ENCODE results near the gene KRTAP10-1. TPM values are rescaled to one million over a fixed set of nuclear protein-coding genes. Genes with fewer than 3 reads are reported as not detected.
"Not testable (repeated sequence)": the region's sequence is repeated elsewhere in the genome, so short reads cannot be mapped to it uniquely, and the experiment has no call there.

Gene KRTAP10-1
- total and polyA plus RNA-seq, 2 experiments from 2014 or later, result not detected

DNA sequence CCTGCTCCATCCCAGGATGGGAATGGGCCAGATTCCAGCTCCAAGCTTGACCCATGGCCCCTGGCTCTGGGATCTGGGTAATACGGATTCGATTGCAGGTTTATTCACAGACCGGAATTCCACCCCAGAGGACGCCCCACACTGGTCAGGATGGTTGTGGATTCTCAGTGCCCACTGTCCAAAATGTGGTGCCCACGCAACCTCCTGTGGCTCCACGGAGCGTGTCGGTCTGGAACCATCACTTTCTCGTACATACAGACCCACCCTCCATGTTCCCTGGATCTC, 31.6 kb downstream of the KRTAP10-1 start:
- Histone ChIP-seq H3K4me3 (no peak overlapping the region), H3K36me3 (peaks cover 4% of the 10 kb centered on the region), H3K27me3 (no peaks in the 10 kb centered on the region), H3K9me3 (ENCODE audit: low read depth) (no peaks in the 10 kb centered on the region), H3K27ac (no peak overlapping the region), H3K4me1 (ENCODE audit: low read depth) (peaks cover 9% of the 10 kb centered on the region)
- TF ChIP-seq, protein P1, sequence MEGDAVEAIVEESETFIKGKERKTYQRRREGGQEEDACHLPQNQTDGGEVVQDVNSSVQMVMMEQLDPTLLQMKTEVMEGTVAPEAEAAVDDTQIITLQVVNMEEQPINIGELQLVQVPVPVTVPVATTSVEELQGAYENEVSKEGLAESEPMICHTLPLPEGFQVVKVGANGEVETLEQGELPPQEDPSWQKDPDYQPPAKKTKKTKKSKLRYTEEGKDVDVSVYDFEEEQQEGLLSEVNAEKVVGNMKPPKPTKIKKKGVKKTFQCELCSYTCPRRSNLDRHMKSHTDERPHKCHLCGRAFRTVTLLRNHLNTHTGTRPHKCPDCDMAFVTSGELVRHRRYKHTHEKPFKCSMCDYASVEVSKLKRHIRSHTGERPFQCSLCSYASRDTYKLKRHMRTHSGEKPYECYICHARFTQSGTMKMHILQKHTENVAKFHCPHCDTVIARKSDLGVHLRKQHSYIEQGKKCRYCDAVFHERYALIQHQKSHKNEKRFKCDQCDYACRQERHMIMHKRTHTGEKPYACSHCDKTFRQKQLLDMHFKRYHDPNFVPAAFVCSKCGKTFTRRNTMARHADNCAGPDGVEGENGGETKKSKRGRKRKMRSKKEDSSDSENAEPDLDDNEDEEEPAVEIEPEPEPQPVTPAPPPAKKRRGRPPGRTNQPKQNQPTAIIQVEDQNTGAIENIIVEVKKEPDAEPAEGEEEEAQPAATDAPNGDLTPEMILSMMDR (IDR thresholded peaks at IDR 0.05; ENCODE audit: low read depth, low read length), result no peak
- no peak for DNase-seq (ENCODE audit: low read depth in 1 of 2, low spot score in 1 of 2)

DNA sequence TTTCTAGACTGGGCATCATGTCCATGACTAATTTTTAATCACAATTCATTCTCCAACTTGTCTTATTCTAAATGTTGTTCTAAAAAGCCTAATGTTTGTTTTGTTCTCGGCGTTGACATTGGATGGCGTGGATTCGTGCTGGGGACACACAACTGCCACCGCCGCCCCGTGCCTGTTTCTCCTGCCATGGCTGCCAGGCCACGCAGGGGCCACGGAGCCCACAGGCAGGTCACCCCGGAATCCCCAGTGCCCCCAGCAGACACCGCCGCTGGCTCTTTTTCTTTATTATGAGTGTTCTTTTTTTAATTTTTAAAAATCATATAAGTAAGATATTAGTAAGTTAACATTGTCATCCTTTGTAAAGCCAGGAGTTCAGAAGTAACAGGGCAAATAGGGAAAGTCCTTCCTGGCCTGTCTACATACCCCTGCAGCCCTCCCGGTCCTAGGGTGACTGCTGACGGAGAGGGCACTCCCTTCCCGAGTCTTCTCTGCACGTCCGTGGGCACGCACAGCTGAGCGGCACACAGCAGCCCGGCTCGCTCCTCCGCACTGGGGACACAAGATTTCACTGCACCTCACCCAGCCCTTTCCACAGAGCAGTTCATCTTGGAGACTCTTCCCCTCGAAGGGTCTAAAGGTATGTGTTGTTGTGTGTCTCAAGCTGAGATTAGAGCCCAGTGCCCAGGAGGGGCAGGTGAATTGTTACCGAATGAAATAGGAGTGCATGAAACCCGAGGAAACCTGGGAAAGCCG, 32.1 kb downstream of the KRTAP10-1 start:
- DNase-seq (ENCODE audit: low read depth in 1 of 2, low spot score in 1 of 2), result no peak
- peaks cover 9% of the 10 kb centered on the region for H3K4me1 ChIP-seq (ENCODE audit: low read depth)
- H3K27me3 ChIP-seq, result no peaks in the 10 kb centered on the region
- peaks cover 4% of the 10 kb centered on the region for H3K36me3 ChIP-seq
- TF ChIP-seq, protein P1 (IDR thresholded peaks at IDR 0.05; ENCODE audit: low read depth, low read length), result no peak
- H3K4me3 ChIP-seq, result no peak overlapping the region
- no peaks in the 10 kb centered on the region for H3K9me3 ChIP-seq (ENCODE audit: low read depth)
- no peak overlapping the region for H3K27ac ChIP-seq

DNA sequence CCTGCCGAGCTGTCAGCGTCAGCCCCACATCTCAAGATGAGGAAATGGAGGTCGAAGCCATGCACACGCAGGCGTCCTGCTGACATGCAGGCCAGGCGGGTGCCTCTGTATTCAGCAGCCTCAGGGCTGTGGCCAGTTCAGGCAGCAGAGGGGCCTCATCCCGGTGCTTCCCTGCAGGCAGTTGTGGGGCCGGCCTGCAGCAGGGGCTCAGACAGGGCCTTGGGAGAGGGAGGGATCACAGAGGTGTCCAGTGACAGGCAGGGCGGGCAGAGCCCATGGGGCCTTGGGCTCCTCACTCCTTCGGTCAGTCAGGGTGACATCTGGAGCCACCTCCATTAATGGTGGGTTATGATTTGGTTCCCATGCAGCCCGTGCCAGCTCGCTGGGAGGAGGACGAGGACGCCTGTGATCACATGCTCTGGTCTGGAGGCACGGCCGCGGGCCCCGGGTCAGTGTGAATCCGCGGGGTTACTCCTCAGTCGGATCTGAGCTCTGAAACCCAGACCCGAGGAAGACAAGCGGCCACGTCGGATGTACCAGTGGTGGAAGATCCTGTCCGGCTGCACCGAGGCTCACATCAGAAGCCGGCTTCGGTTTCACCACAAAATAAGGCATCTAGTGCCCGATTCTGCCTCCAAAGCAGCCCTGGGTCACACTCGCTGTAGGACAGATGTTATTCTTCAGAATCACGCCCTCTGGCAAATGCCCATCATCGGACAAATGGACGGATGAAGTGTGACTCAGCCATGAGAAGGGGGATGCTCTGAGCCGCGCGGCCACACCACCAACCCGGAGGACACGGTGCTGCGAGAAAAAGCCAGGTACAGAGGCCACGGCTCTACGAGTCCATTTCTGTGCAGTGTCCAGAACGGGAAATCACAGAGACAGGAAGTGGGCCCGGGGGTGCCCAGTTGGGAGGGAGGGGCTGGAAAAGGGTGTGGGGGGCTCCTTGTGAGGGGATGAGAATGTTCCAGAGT, 33.4 kb downstream of the KRTAP10-1 start:
- peak in 1 of 2 donors; percentile 42 for DNase-seq (ENCODE audit: low read depth in 1 of 2, low spot score in 1 of 2)
- Histone ChIP-seq H3K4me1 (ENCODE audit: low read depth) (peaks cover 9% of the 10 kb centered on the region), H3K27me3 (no peaks in the 10 kb centered on the region), H3K9me3 (ENCODE audit: low read depth) (no peaks in the 10 kb centered on the region), H3K27ac (no peak overlapping the region), H3K4me3 (no peak overlapping the region), H3K36me3 (peaks cover 4% of the 10 kb centered on the region)
- TF ChIP-seq, protein P1 (IDR thresholded peaks at IDR 0.05; ENCODE audit: low read depth, low read length), result no peak

DNA sequence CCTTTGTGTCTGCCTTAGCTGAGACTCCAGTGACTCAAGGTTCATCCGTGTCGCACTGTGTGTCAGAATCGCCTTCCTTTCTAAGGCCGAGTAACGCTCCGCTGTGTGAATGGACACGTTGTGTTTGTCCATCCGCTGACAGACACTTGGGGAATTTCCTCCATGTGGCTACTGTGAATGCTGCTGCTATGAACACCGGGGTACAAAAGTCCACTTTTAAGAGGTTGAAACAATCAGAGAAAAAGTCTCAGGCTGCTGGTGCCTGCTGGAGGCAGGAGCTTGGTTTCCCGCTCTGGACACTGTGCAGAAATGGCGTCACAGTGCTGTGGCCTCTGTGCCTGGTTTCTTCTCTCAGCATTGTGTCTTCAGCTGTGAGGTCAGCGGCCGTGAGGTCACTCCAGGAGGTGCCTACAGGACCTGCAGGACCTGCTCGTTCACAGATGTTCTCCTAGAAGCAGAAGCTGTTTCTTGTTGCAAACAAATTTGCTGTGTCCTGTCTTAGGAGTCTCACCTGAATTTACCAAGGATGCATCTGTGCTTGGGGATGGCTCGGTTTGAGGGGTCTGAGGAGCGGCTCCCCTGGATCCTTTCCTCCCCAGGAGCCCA, 34.2 kb downstream of the KRTAP10-1 start:
- no peaks in the 10 kb centered on the region for H3K9me3 ChIP-seq (ENCODE audit: low read depth)
- no peak overlapping the region for H3K4me3 ChIP-seq
- DNase-seq (ENCODE audit: low read depth in 1 of 2, low spot score in 1 of 2), result no peak
- H3K27ac ChIP-seq, result no peak overlapping the region
- no peaks in the 10 kb centered on the region for H3K27me3 ChIP-seq
- peaks cover 9% of the 10 kb centered on the region for H3K4me1 ChIP-seq (ENCODE audit: low read depth)
- H3K36me3 ChIP-seq, result no peaks in the 10 kb centered on the region
- TF ChIP-seq, protein P1 (IDR thresholded peaks at IDR 0.05; ENCODE audit: low read depth, low read length), result no peak

DNA sequence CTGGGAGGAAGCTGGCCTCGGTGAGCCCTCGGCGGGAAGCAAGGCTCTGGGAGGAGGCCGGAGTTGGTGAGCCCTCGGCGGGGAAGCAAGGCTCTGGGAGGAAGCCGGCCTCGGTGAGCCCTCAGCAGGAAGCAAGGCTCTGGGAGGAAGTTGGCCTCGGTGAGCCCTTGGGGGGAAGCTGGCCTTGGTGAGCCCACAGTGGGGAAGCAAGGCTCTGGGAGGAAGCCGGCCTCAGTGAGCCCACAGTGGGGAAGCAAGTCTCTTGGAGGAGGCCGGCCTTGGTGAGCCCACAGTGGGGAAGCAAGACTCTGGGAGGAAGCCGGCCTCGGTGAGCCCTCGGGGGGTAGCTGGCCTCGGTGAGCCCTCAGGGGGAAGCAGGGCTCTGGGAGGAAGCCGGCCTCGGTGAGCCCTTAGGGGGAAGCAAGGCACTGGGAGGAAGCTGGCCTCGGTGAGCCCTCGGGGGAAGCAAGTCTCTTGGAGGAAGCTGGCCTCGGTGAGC, 36.0 kb downstream of the KRTAP10-1 start:
- no peaks in the 10 kb centered on the region for H3K36me3 ChIP-seq
- no peak for DNase-seq (ENCODE audit: low read depth in 1 of 2, low spot score in 1 of 2)
- TF ChIP-seq, protein P1 (IDR thresholded peaks at IDR 0.05; ENCODE audit: low read depth, low read length), result no peak

DNA sequence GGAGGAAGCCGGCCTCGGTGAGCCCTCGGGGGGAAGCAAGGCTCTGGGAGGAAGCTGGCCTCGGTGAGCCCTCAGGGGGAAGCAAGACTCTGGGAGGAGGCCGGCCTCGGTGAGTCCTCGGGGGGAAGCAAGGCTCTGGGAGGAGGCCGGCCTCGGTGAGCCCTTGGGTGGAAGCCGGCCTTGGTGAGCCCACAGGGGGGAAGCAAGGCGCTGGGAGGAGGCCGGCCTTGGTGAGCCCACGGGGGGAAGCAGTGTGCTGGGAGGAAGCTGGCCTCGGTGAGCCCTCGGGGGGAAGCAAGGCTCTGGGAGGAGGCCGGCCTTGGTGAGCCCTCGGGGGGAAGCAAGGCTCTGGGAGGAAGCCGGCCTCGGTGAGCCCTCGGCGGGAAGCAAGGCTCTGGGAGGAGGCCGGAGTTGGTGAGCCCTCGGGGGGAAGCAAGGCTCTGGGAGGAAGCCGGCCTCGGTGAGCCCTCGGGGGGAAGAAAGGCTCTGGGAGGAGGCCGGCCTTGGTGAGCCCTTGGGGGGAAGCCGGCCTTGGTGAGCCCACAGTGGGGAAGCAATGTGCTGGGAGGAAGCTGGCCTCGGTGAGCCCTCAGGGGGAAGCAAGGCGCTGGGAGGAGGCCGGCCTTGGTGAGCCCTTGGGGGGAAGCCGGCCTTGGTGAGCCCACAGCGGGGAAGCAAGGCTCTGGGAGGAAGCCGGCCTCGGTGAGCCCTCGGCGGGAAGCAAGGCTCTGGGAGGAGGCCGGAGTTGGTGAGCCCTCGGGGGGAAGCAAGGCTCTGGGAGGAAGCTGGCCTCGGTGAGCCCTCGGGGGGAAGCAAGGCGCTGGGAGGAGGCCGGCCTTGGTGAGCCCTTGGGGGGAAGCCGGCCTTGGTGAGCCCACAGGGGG, 36.7 kb downstream of the KRTAP10-1 start:
- H3K4me3 ChIP-seq; H3K27me3 ChIP-seq; H3K27ac ChIP-seq; H3K9me3 ChIP-seq (ENCODE audit: low read depth); DNase-seq (ENCODE audit: low read depth in 1 of 2, low spot score in 1 of 2); H3K36me3 ChIP-seq: not testable (repeated sequence)
- H3K4me1 ChIP-seq (ENCODE audit: low read depth), result peaks cover 20% of the 10 kb centered on the region

More for the DNA sequence above, 36.0 kb downstream of the KRTAP10-1 start:
- Histone ChIP-seq H3K27me3 (no peaks in the 10 kb centered on the region), H3K4me1 (ENCODE audit: low read depth) (peaks cover 13% of the 10 kb centered on the region), H3K27ac (no peak overlapping the region), H3K4me3 (no peak overlapping the region), H3K9me3 (ENCODE audit: low read depth) (no peaks in the 10 kb centered on the region)
